AG04449 (cell line): ENCODE measurements around the gene DLG4.
"Not testable (repeated sequence)": the region's sequence is repeated elsewhere in the genome, so short reads cannot be mapped to it uniquely, and the experiment has no call there.

Experiments
- CTCF ChIA-PET: fragments of 350-600 bp; formaldehyde crosslinking; extraction: SDS; loops from one replicate; lab custom pipeline; 2021; ENCODE audit warnings: antibody characterized with exemption; lab: Yijun Ruan, JAX
- POLR2A ChIA-PET: fragments of 400-600, 350-600 bp; formaldehyde crosslinking; extraction: SDS; loops from one replicate; lab custom pipeline; 2020; ENCODE audit warnings: antibody characterized with exemption, inconsistent platforms; lab: Yijun Ruan, JAX
- DNase-seq: peaks from one replicate; pipeline ENCODE4 v3.0.0-alpha.2; 2010; ENCODE audit warnings: low read depth, low spot score
- H3K4me3 ChIP-seq: 2 replicates; pipeline ENCODE4 v1.5.1; 2011; ENCODE audit warnings: low read depth, mild to moderate bottlenecking, control low read depth, low read length
- TF ChIP-seq, protein P1 (sequence below): IDR thresholded peaks from one replicate; pipeline ENCODE4 v1.5.1; 2011; ENCODE audit warnings: mild to moderate bottlenecking, moderate library complexity, low read length, control low read depth, inconsistent platforms; ENCODE audit not compliant: insufficient read depth; ENCODE audit errors: missing control alignments

DLG4 gene

DNA sequence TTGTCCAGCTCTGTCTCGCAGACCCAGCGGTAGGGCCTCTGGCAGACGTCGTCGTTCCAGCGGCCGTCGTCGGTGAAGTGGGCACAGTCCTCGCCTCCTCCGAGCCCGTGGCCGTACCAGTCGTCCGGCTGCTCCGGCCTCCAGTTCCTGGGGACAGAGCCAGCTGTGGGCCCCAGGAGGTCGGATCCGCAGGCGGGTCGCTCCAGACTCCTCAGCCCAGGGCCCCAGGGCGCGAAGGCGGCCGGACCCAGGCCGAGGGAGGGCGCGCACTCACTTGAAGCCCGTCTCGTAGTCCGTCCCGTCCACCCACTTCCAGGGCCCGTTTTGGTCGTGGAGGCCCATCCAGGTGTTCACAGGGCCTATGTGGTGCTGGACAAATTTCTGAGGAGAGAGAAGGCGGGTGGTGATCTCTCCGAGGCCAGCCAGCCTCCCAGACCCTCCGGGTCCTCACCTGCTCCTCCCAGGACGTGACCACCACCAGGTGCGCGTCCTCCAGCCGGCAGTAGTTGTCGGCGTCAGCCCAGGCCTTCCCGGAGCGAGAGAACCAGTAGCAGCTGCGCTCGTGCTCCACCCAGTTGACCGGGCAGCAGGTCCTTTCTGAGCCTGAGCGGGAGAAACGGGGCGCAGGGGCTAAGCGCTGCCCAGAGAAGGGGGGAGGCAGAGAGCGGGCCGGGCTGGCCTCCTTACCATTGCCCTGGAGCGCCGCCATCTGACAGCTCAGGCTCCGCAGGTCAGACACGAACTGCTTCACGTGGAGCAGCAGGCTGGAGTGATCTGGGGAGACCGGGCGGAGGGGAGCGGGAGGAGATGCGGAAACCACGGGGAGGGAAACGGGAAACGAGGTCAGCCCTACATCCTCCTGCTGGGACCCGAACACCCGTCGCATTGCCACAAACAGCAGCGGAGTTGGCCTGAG, 45.7 kb downstream of the DLG4 start:
- ChIA-PET CTCF (interaction anchor here (0.6 to 0.8 kb wide), 4 partner anchors 27 to 509 kb away, joined by 3 to 4 read pairs (median 3); no protein-coding TSS in a partner anchor), POLR2A (no interaction called here)
- no peak overlapping the region for H3K4me3 ChIP-seq
- TF ChIP-seq, protein P1, sequence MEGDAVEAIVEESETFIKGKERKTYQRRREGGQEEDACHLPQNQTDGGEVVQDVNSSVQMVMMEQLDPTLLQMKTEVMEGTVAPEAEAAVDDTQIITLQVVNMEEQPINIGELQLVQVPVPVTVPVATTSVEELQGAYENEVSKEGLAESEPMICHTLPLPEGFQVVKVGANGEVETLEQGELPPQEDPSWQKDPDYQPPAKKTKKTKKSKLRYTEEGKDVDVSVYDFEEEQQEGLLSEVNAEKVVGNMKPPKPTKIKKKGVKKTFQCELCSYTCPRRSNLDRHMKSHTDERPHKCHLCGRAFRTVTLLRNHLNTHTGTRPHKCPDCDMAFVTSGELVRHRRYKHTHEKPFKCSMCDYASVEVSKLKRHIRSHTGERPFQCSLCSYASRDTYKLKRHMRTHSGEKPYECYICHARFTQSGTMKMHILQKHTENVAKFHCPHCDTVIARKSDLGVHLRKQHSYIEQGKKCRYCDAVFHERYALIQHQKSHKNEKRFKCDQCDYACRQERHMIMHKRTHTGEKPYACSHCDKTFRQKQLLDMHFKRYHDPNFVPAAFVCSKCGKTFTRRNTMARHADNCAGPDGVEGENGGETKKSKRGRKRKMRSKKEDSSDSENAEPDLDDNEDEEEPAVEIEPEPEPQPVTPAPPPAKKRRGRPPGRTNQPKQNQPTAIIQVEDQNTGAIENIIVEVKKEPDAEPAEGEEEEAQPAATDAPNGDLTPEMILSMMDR, result no peak
- DNase-seq, result no peak

DNA sequence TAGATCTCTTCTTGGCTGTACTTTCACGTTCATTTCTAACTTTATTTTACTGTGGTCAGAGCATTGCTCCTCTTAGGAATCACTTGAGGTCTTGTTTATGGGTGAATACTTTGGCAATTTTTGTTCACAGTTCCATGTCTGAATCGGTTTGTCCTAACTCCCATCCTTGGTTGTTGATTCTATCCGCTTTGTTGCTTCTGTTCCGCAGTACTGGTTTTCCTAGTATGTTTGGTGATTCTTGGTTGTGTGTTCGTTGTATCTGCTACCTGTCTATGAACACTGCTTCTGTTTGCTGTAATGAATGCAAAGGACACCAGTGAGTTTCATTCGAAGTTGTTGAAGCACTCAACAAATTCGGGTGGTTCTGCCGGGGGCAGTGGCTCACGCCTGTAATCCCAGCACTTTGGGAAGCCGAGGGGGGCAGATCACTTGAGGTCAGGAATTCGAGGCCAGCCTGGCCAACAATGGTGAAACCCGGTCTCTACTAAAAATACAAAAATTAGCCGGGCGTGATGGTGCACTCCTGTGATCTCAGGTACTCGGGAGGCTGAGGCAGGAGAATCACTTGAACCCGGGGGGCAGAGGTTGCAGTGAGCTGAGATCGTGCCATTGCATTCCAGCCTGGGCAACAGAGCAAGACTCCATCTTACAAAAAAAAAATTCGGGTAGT, 47.0 kb downstream of the DLG4 start:
- POLR2A ChIA-PET, DNase-seq, H3K4me3 ChIP-seq: not testable (repeated sequence)
- CTCF ChIA-PET, result interaction anchor here (0.7 to 0.8 kb wide), 2 partner anchors 36 to 91 kb away, joined by 3 to 4 read pairs; no protein-coding TSS in a partner anchor

DNA sequence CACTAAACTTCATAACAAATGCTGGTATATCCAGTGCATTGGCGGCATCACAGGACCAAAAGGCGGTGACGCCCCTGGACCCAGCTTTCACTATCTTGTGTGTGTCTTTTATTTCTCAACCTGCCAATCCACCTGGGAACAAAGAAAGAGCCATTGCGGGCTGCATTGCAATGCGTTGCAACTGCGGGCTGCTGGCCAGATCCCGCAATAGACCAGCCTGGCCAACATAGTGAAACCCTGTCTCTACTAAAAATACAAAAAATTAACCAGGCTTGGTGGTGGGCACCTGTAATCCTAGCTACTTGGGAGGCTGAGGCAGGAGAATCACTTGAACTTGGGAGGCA, 50.1 kb downstream of the DLG4 start:
- H3K4me3 ChIP-seq, DNase-seq, POLR2A ChIA-PET: not testable (repeated sequence)
- CTCF ChIA-PET, result interaction anchor here (0.7 to 1.6 kb wide), 3 partner anchors 15 to 124 kb away, joined by 3 to 6 read pairs (median 4); no protein-coding TSS in a partner anchor

DNA sequence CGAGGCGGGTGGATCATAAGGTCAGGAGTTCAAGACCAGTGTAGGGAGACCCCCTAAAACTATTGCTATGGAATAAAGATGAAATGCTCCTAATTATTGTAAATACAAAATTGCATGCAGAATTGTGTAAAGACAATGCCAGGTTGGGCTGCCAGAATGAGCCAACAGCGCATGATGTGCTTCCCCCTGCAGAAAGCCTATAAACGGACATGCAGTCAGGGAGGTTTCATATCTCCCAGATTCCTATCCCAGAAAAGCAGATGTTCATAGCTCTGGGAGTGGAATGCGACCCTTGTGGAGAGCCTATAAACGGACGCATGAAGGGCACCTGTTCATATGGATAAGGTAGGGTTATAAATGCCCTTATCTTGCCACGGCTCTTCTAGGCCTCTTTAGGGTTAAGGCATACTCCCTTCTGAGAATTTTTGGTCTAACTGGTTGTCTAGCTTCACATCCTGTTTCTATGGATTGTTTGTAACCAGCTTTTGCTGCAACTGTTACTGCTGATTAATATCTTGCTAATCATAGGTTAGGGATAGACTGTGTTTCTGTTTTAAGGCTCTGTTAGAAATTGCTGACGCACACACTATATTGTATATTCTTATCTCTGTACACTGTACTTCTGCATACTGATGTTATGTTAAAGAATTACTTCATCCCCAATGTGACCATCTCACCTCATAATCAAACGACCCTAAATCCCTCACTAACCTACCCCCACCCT, 50.6 kb downstream of the DLG4 start:
- H3K4me3 ChIP-seq, POLR2A ChIA-PET, DNase-seq: not testable (repeated sequence)
- CTCF ChIA-PET, result interaction anchor here (0.7 to 1.5 kb wide), 2 partner anchors 32 to 124 kb away, joined by 3 to 6 read pairs; no protein-coding TSS in a partner anchor

DNA sequence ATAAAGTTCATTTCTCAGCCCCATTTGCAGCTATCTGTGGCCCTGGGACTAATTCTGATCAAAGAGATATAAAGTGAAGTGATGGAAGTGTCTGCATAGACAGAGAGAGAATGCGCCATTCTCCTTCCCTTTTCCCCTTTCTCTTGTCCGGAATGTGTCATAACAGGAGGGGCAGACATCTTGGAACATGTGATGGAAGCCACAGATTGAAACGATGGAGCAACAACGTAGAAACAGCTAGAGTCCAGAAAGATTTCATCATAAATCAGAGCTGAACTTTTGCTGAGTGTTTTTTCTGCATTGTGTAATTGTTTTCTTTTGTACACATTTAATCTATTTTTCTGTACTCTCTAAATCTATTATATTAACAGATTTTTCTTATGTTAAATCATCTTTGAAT, 51.8 kb downstream of the DLG4 start:
- no peak overlapping the region for H3K4me3 ChIP-seq
- CTCF ChIA-PET, result interaction anchor here (0.6 to 1.2 kb wide), 5 partner anchors 9 to 118 kb away, joined by 3 to 7 read pairs (median 4); no protein-coding TSS in a partner anchor
- TF ChIP-seq, protein P1, result no peak
- DNase-seq, result no peak
- POLR2A ChIA-PET, result no interaction called here

DNA sequence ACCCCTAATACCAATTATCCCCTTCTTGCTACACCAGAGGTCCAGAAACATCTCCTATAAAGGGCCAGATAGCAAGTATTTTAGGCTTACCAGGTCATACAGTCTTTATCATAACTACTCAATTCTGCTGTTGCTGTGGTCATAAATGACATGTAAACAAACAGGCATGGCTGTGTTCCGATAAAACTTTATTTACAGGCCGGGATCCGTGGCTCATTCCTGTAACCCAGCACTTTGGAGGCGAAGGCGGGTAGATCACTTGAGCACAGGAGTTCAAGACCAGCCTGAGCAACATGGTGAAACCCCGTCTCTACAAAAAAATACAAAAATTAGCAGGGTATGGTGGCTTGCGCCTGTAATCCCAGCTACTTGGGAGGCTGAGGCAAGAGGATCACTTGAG, 52.8 kb downstream of the DLG4 start:
- no peak for DNase-seq
- TF ChIP-seq, protein P1, result no peak
- ChIA-PET CTCF (interaction anchor here (1.0 to 3.1 kb wide), 4 partner anchors 10 to 121 kb away, joined by 3 to 9 read pairs (median 6); no protein-coding TSS in a partner anchor), POLR2A (no interaction called here)
- no peak overlapping the region for H3K4me3 ChIP-seq

DNA sequence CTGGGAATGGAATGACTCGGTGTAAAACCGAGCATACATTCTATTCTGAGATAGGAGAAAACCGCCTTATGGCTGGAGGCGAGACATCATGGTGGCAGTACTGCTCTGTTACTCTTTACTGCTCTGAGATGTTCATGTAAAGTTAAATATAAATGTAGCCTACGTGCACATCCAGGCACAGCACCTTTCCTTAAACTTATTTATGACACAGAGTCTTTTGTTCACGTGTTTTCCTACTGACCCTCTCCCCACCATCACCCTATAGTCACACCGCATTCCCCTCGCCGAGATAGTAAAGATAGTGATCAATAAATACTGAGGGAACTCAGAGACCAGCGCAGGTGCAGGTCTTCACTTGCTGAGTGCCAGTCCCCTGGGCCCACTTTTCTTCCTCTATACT, 60.1 kb downstream of the DLG4 start:
- POLR2A ChIA-PET, CTCF ChIA-PET, H3K4me3 ChIP-seq, DNase-seq: not testable (repeated sequence)

DNA sequence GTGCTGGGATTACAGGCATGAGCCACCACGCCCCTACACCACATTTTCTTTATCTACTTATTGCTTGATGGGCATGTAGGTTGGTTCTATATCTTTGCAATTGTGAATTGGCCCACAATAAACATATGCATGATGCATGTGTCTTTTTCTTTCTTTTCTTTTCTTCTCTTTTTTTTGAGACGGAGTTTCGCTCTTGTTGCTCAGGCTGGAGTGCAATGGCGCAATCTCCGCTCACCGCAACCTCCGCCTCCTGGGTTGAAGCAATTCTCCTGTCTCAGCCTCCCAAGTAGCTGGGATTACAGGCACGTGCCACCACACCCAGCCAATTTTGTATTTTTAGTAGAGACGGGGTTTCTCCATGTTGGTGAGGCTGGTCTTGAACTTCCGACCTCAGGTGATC, 61.2 kb downstream of the DLG4 start:
- POLR2A ChIA-PET, DNase-seq, H3K4me3 ChIP-seq: not testable (repeated sequence)
- CTCF ChIA-PET, result interaction anchor here (0.9 to 2.2 kb wide), 2 partner anchors 21 to 113 kb away, joined by 3 to 9 read pairs; no protein-coding TSS in a partner anchor
